Measurements from ENCODE around the gene SH3TC1.

Gene SH3TC1

DNA sequence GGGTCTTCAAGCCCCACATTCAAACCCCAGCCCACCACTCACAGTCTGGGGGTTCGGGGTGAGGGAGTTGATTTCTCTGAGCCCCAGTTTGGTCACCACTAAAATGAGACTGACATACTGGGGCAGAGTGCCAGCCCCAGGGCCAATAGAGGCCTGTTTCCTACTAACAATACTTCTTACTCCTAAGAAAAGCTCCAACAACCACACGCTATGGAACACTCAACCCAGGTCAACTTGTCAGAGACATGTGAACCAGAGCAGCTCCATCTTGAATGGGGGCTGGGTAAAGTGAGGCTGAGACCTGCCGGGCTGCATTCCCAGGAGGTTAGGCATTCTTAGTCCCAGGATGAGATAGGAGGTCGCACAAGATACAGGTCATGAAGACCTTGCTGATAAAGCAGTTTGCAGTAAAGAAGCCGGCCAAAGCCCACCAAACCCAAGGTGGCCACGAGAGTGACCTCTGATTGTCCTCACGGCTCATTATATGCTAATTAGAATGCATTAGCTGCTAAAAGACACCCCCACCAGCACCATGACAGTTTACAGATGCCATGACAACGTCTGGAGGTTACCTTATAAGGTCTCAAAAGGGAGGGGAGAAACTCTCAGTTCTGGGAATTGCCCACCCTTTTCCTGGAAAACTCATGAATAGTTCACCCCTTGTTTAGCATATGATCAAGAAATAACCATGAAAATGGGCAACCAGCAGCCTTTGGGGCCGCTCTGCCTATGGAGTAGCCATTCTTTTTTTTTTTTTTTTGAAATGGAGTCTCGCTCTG, 43.9 kb downstream of the SH3TC1 start:
- DNase-seq (ENCODE audit: low read depth in 3 of 3) = no peak

DNA sequence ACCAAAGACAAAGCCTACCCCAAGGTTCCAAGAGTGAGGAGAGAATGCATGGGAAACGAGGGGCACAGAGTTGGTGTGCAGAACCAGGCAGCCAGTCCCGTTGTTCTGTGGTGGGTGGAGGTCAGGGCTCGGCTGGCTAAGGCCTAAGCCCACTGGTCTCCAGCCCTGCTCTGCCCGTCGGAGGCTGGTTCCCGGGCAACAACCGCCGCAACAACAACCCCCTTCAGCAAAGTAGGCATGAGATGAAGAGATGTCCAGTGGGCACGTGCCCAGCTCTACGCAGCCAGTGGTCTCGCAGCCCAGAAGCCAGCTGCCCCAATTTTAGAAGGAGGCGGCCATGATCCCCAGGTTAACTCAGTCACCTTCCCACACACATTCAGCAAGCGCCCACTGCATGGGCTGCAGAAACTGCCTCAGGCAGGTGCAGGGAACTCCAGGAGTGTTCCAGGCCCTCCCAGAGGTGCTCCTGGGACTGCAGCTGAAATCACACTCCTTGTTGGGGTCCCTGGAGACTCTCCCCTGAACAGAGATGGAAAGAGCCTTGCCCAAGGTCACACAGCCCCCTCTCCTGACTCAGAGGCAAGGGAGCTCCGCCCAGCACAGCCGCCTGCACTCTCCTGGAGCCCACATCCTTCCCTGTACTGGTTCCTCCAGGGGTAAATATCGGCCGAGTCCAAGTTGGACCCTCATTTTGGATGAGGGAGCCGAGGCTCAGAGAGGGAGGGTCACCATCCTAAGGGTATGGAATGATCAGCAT, 45.1 kb downstream of the SH3TC1 start:
- no peak for DNase-seq (ENCODE audit: low read depth in 3 of 3)

DNA sequence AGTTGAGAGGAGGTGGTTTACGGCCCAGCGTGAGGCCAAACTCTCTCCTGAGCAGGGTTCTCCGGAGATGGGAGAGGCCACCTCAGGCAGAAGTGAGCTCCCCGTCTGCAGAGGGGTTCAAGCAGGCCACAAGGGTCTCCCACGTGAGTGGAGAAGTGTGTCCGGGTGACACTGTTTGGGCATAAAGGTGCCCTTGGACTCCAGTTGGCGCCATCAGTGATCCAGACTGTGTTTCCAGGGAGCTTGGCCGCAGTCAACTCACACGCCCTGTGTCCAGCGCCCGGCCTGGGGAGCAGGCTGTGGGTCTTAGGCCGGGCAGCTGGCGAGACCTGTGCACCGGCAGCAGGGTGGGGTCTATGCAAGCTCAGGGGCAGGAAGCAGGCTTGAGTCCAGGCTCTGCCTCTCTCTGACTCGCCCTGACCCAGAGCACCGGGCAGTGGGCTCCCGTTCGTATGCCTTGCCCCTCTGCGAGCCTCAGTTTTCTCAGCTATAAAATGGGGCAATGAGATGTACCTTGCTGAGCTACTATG, 45.9 kb downstream of the SH3TC1 start:
- no peak for DNase-seq (ENCODE audit: low read depth in 3 of 3)

DNA sequence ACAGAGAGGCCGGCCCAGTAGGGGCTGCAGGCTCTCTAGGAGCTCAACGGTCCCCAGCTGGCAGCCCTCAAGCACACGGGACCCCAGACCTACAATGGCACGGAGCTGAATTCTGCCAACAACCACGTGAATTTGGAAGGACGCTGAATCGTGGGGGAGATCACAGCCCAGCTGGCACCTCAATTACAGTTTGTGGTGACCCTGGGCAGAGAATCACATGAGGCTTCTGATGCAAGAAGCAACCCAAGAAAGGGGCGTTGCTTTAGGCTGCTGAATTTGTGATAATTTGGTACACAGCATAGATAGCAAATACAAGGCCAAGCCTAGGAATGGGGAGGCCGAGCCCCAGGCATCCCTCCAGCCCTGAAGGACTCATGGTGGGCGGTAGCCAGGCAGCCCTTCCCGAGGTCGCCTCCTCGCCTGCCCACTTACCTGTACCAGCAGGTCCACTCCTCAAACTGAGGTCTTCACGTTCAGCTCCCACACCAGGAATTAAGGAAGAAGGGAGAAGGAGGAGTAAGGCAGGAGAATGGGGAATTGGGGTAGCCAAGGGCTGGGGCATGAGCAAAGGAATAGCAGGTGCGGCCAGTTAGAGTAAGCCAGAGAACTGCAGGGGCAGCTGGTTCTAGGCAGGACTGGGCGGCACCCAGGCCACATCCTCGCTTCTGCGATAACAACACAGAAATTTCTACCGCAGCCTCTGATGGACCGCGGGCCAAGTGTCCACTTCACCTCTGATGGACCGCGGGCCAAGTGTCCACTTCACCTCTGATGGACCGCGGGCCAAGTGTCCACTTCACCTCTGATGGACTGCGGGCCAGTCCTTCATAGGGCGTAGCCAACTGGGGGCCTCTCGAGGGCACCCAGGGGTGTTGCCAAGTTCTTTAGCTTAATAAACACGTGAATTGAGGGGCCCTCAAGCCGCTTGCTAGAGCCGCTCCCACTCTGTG, 47.1 kb downstream of the SH3TC1 start:
- DNase-seq (ENCODE audit: low read depth in 3 of 3) = no peak

DNA sequence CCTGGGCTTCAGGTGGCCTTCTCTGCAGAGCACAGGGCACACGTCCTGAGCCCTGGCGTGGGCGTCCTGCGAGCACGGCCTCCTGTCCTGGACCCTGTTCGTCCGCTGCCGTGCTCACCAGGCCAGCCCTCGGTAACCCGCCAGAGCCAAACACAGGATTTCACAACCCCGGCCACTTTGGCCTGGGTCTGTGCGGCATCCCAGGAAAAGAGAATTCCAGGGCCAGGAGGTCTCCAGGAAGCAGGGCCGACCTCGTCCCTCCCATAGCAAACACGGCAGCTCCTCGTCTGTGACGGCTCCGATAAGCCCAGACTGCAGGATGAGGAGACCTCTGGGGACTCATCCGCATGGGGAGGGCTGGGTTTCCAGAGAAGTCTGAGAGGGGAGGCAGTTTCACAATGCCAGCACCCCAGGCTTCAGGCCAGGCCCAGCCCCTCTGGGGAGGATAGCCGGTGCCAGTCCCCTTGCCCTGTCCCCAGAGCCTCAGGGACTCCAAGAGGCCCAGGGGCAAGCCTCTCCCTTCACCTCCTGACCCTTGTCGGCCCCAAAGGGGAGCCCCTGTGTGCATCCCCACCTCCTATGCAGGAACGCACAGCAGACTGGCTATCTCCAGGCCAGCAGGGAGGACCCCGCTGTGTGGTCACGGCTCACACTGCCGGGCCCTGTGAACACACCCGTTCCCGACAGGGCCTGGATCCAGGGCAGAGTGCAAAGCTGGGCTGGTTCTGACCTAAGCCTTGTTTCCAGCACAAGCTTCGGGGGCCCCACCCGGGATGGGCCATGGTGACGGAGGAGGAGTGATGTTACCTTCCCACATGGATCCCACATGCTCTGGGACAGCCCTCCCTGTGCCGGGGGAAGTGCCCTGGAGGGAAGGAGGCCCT, 48.2 kb downstream of the SH3TC1 start:
- no peak for DNase-seq (ENCODE audit: low read depth in 3 of 3)

DNA sequence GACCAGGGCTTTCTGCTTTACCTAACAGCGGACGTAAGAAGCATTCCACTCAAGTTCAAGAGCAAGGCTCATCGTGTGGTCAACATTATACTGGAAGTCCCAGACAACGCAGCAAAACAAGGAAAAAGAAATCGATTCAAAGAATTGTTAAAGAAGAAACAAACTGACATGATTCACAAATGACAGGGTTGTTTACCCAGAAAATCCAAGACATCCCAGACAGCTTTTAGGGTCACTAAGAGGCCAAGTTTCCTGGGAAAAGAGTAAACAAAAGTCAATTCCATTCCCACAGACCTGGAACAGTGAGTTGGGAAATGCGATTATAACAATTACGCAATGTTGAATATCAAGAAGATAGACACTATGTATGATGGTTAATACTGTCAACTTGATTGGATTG, 49.0 kb downstream of the SH3TC1 start:
- no peak for DNase-seq (ENCODE audit: low read depth in 3 of 3)

DNA sequence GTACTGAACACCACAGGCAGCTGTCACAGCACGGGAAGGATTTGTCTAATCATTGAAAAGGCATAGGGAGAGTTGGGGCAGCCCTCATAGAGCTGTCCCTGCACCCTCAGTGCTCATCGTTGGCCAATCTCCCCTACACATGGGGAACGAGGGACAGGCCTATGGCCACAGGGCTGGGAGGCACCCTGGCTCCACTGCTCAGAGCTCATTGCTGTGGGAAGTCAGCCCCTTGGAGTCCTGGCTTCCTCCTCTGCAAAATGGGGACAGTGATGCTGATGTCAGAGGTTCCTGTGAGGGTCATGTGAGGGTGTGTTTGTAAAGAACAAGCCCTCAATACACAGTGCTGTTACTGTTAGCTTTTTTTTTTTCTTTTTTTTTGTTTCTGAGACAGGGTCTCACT, 51.1 kb downstream of the SH3TC1 start:
- no peak for DNase-seq (ENCODE audit: low read depth in 3 of 3)

DNA sequence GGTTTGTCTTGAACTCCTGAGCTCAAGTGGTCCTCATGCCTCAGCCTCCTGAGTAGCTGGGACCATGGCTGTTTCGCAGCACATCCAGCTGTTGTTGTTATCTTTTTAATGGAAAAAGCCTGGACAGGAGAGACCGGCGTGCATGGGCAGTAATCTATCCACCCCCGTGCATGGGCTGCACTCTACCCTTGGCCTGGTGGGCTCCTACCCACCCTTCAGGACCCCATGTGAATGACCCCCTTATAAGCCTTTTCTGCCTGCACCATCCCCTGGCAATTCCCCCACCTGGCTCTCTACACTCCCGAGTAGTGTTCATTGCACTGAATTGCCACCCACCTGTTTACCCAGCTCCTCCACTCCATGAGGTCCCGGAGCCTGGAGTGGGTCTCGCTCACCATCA, 51.5 kb downstream of the SH3TC1 start:
- DNase-seq (ENCODE audit: low read depth in 3 of 3) = no peak

DNA sequence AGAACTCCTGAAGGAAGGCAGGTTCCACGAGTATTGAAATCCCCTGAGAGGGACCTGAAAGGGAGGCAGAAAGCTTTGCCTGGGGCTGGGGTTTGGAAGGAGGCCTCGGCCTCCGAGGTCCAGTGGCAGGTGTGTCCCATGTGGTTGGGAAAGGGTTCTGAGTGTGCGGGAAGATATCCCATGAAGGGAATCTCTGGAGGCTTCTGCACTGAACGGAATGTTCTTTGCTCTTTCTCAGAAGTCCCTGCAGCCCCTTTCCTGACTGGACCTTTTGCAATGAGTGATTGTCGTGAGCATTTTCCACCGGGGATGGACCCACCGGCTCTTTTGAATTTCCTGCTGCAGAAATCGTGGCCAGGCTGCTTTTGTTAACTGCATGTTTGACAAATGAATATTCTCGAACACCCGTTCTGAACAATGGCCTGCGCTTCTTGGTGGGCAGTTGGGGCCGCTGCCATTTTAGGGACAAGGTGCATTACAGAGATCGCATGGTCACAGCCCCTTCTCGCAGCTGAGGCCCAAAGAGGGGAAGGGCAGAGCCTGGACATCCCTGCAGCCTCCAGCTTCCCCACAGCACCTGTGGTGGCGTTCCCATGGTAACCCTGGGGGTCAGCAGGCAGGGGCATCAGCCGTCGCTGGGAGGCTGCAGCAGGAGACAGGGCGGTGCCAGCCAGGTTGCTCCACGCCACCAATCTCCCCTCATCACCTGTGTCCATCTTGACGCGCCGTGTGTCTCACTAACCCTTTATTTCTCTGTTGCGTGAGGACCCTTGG, 52.2 kb downstream of the SH3TC1 start:
- no peak for DNase-seq (ENCODE audit: low read depth in 3 of 3)

DNA sequence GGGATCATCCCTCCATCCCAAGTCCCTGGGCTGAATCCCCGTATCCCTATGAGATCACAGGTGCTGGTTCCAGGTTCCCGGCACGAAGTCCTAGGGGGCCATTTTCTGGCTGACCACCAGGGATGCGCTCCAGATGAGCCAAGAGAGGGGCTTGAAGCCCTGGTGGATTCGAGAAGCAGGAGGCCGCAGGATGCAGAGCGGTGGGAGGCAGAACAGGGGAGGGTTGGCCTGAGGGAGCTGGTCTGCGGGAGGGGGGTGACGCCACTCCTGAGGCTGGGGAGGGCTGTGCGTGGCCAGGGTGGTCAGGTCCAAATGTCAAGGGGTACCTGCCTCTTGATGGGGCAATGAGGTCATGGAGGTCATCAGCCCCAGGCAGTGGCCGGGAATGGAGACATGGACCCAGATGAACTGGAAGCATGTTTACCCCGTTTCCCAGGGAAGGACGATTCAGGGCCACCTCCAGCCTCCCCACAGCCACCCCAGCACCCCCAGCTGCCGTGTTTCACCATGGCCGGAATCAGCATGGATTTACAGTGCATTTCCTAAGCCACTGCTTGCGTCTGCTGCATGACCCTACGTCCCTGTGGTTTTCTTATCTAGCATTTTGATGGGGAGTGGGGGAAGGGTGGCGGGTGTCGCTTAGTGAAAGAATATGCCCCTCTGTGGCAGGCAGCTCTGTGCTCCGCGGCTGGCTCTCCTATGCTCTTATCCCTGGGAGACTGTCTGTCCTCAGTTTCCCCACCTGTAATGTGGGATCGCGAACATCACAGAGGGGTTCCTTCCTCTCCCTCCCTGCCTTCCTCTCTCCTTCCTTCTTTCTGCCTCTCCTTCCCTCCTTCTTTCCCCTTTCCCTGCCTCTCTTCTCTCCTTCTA, 53.4 kb downstream of the SH3TC1 start:
- no peak for DNase-seq (ENCODE audit: low read depth in 3 of 3)

DNA sequence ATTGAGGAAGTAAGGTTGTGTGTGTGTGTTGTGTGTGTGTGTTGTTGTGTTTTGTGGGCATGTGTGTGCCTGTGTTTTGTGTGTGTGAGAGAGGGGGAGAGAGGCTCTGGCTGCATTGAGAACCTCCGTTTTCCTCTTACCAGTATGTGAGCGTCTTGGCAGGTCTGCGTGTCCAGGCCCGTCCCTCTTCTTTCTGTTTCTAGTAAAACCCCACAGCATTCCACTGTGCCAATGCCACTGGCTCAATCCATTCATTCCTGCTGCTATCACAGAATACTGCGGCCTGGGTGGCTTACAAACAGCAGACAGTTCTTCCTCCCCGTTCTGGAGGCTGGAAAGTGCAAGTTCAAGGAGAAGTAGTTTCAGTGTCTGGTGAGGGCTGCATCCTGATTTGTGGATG, 55.0 kb downstream of the SH3TC1 start:
- no peak for DNase-seq (ENCODE audit: low read depth in 3 of 3)

DNA sequence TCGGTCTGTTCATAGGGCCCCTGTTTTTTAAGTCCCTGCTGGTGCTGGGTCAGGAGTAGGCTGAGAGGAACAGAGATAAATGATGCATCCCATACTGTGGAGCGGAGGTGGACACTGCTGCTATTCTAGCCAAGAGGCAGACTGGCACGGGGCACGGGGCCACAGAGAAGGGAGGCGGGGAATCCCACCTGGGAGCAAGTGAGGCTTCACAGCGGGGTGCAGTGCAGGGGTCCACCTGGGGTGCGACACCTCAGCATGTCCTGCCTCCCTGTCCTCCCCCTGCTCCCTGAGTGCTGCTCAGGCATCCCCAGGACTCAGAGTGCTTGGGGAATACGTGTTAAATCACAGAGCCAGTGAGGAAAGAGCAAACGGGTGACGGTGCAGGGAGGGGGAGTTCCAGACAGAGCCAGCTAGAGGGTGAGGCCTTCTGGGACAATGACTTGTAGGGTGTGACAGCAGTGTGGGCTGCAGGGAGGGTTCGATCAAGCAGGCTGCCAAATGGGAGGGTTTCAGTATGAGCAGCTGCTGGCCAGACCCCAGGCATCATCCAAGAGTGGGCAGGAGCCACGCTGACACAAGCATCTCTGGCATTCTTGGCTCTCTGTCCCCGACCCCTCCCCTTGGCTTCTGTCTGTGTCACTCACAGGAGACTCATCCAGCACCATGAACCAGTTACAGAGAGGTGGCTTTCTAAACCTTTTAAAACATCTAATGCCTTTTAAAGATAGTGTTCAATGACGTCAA, 56.8 kb downstream of the SH3TC1 start:
- no peak for DNase-seq (ENCODE audit: low read depth in 3 of 3)

DNA sequence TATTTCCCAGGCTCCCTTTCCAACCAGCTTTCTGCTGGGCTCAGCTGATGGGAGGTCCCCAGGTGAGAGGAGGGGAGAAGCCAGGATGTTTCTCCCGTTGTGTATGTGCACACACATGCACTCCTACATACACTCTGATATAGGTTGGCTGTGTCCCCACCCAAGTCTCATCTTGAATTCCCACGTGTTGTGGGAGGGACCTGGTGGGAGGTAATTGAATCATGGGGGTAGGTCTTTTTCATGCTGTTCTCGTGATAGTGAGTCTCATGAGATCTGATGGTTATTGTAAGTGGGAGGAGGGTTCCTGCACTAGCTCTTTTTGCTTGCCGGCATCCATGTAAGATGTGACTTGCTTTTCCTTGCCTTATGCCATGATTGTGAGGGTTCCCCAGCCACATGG, 58.8 kb downstream of the SH3TC1 start:
- no peak for DNase-seq (ENCODE audit: low read depth in 3 of 3)

DNA sequence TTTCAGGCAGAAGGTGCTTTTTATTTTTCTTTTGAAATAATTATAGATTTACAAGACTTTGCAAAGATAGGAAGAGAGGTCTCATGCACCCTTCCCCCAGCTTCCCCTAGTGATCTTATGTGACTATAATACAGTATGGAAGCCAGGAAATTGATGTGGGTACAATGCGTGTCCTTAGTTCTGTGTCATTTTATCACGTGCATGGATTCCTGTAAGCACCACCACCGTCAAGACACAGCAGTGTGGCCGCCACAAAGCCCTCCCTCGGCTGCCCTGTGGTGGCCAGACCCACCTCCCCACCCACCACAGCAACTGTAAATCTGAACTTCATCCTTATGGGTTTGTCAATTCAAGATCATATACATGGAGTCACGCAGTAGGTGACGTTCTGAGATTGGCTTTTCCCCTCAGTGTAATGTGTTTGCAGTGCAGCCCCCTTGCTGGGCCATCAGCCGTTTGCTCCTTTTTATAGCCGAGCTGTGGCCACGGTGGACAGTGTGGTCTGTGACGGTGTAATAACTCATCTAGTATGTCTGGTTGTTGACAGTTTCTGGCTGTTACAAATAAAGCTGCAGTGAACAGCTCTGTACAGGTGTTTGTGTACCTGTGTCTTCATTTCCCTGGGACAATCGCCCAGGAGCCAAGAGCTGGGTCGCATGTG, 59.6 kb downstream of the SH3TC1 start:
- DNase-seq (ENCODE audit: low read depth in 3 of 3) = no peak

DNA sequence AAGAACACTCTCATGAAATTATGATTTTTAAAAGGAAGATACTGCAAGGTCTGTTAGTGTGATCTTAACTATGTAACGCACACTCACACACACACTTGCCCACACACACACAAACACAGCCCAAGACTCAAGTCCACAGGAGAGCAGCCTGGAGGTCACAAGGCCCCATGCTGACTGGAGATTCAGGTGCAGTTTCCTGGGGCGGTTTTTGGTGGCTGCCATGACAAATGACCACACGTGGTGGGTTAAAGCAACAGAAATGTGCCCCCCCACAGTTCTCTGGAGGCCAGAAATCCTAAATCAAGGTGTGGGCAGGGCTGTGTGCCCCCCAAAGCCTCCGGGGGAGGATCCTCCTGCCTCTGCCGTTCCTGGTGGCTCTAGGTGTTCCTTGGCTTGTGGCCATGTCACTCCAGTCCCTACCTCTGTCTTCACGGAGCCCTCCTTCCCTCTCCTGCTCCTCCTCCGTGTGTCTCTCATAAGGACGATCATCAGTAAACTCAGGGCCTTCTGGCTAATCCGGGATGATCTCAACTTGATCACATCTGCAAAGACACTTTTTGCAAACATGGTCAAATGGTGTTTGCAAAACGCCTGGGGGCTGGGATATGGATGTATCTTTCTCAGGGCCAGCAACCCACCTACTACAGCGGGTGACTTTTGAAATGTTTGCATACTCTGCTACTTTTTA, 60.8 kb downstream of the SH3TC1 start:
- no peak for DNase-seq (ENCODE audit: low read depth in 3 of 3)

DNA sequence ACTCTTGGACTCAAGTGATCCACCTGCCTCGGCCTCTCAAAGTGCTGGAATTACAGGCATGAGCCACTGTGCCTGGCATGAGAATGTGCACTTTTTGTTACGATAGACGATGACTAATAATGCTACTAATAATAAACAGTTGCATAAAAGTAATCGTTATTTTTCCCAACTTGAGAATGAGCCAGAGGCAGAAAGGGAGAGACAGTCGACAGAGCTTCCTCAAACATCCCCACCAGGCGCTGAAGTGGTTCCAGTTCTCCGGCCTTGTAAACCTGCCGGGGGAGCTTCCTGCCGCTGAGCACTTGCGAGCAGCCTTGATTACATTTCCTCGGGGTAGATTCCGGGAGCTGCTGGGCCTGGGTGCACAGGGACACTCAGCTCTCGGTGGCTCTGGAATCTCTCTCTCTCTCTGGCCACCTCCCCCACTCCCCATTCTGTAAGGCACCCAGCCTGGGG, 61.6 kb downstream of the SH3TC1 start:
- DNase-seq (ENCODE audit: low read depth in 3 of 3) = no peak

DNA sequence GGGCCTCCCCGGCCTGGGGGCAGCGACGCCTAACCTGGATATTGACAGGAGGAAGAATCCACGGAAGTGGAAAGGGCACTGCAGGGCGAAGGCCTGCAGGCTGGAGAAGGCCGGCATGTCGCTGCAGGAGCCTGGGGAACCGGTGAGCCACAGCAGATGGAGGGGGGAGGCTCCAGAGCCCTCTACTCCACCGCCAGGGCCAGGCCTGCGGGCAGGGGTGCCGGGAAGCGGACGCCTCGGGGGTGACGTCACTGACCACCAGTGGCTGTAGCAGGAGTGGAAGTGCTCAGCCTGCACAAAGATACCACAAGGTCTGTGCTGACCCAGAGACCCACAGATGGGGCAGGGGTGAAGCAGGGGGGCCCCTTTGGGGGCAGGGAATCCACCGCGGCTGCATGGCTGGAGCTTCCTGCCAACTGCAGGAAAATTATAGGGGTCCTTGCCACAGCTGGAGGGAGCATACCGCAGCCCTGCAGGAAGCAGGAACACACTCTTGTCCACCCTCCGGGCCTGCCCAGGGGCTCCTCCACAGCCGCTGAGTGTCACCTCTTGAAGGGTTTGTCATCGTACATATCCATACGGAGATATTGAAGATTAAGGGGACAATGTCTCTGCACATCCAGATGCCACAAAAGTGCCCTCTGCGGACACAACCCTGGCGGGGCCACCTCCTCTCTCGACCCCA, 62.9 kb downstream of the SH3TC1 start:
- no peak for DNase-seq (ENCODE audit: low read depth in 3 of 3)
